ENCODE measurements around the gene HGF. TPM values are rescaled to one million over a fixed set of nuclear protein-coding genes. Genes with fewer than 3 reads are reported as not detected.

HGF gene
- polyA plus RNA-seq, 1 of the 3 experiments (the other 2 are of a cell fraction) = 1.5 TPM

- TF ChIP-seq, protein P1, sequence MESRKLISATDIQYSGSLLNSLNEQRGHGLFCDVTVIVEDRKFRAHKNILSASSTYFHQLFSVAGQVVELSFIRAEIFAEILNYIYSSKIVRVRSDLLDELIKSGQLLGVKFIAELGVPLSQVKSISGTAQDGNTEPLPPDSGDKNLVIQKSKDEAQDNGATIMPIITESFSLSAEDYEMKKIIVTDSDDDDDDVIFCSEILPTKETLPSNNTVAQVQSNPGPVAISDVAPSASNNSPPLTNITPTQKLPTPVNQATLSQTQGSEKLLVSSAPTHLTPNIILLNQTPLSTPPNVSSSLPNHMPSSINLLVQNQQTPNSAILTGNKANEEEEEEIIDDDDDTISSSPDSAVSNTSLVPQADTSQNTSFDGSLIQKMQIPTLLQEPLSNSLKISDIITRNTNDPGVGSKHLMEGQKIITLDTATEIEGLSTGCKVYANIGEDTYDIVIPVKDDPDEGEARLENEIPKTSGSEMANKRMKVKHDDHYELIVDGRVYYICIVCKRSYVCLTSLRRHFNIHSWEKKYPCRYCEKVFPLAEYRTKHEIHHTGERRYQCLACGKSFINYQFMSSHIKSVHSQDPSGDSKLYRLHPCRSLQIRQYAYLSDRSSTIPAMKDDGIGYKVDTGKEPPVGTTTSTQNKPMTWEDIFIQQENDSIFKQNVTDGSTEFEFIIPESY (IDR thresholded peaks at IDR 0.05; ENCODE audit: borderline replicate concordance, low read depth) = no peak
- TF ChIP-seq RCOR1 (IDR thresholded peaks at IDR 0.05; ENCODE audit: low read length) (peak; percentile 94), SMC3 (IDR thresholded peaks at IDR 0.05; ENCODE audit: low read depth, low read length) (no peak), CTCF (IDR thresholded peaks at IDR 0.05) (no peak), MAX (IDR thresholded peaks at IDR 0.05; ENCODE audit: low read depth) (no peak), TEAD4 (IDR thresholded peaks at IDR 0.05; ENCODE audit: borderline replicate concordance, insufficient read depth) (peak; percentile 51; the same call in 1 of the 2 replicates), GABPA (IDR thresholded peaks at IDR 0.05; ENCODE audit: low read depth) (no peak), NFIC (IDR thresholded peaks at IDR 0.05; ENCODE audit: borderline replicate concordance) (no peak), JUND (IDR thresholded peaks at IDR 0.05) (no peak), ELF1 (IDR thresholded peaks at IDR 0.05) (no peak), RFX5 (IDR thresholded peaks at IDR 0.05; ENCODE audit: low read length) (no peak), MXI1 (IDR thresholded peaks at IDR 0.05; ENCODE audit: low read depth, low read length) (0 out of 2 replicates have a peak, but pooled peaks have one; percentile 32), POLR2AphosphoS5 (IDR thresholded peaks at IDR 0.05; ENCODE audit: low read depth, low read length) (0 out of 2 replicates have a peak, but pooled peaks have one; percentile 36), GATA2 (CRISPR knock-in tag; IDR thresholded peaks at IDR 0.05) (peak; percentile 96)
- TF ChIP-seq, protein P2, sequence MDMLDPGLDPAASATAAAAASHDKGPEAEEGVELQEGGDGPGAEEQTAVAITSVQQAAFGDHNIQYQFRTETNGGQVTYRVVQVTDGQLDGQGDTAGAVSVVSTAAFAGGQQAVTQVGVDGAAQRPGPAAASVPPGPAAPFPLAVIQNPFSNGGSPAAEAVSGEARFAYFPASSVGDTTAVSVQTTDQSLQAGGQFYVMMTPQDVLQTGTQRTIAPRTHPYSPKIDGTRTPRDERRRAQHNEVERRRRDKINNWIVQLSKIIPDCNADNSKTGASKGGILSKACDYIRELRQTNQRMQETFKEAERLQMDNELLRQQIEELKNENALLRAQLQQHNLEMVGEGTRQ (IDR thresholded peaks at IDR 0.05; ENCODE audit: borderline replicate concordance, low read depth, low read length) = no peak
- TF ChIP-seq, protein P3, sequence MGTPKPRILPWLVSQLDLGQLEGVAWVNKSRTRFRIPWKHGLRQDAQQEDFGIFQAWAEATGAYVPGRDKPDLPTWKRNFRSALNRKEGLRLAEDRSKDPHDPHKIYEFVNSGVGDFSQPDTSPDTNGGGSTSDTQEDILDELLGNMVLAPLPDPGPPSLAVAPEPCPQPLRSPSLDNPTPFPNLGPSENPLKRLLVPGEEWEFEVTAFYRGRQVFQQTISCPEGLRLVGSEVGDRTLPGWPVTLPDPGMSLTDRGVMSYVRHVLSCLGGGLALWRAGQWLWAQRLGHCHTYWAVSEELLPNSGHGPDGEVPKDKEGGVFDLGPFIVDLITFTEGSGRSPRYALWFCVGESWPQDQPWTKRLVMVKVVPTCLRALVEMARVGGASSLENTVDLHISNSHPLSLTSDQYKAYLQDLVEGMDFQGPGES (IDR thresholded peaks at IDR 0.05; ENCODE audit: low read depth, low read length) = no peak
Measured at GRCh38 chr7:81740403-81740802, 29.4 kb downstream of the HGF start (continued).

GRCh38 chr7:81736091-81736490, 33.8 kb downstream of the HGF start:
- no peak for DNase-seq
- TF ChIP-seq TCF12 (IDR thresholded peaks at IDR 0.05) (no peak), RAD21 (IDR thresholded peaks at IDR 0.05; ENCODE audit: low read length) (no peak), JUND (IDR thresholded peaks at IDR 0.05) (no peak), SMC3 (IDR thresholded peaks at IDR 0.05; ENCODE audit: low read depth, low read length) (no peak), FOXJ3 (CRISPR knock-in tag; IDR thresholded peaks at IDR 0.05) (no peak), REST (IDR thresholded peaks at IDR 0.05; ENCODE audit: low read depth, low read length) (no peak)
- TF ChIP-seq, protein P2 (IDR thresholded peaks at IDR 0.05; ENCODE audit: borderline replicate concordance, low read depth, low read length) = no peak

More at GRCh38 chr7:81736091-81736490, 33.8 kb downstream of the HGF start:
- H3K4me2 ChIP-seq = no peak overlapping the region
- ChIA-PET POLR2A (no interaction called here), CTCF (no interaction called here)
- H3K79me2 ChIP-seq (ENCODE audit: insufficient read depth) = no peaks in the 10 kb centered on the region
- 91% methylated on average over 7 of the region's 7 CpGs for WGBS (ENCODE audit: low lambda C conversion rate)
- H3K36me3 ChIP-seq (replicated peaks in 1 of 2; ENCODE audit: control insufficient read depth in 1 of 2, insufficient read depth in 2 of 2, low read length in 1 of 2) = no peaks in the 10 kb centered on the region
- H3K27ac ChIP-seq (ENCODE audit: low read depth in 2 of 2, low read length in 1 of 2) = no peak overlapping the region
- H3K9me3 ChIP-seq = no peaks in the 10 kb centered on the region
- no peaks in the 10 kb centered on the region for H3F3A ChIP-seq (replicated peaks; ENCODE audit: insufficient read depth)
- H3K27me3 ChIP-seq (ENCODE audit: insufficient read depth) = no peaks in the 10 kb centered on the region
- peaks cover 0 to 6% of the 10 kb centered on the region in 2 experiments; a peak in 1 of 4 replicates for H3K4me1 ChIP-seq (ENCODE audit: control insufficient read depth in 1 of 2, insufficient read depth in 2 of 2, low read depth in 1 of 2, low read length in 1 of 2)
- H3K9me2 ChIP-seq = no peaks in the 10 kb centered on the region
- no peak overlapping the region for H3K9ac ChIP-seq
- H2AFZ ChIP-seq (ENCODE audit: low read depth) = no peak overlapping the region
- H3K4me3 ChIP-seq (ENCODE audit: low read depth in 2 of 2, low read length in 1 of 2) = no peak overlapping the region
- H4K20me1 ChIP-seq (ENCODE audit: insufficient read depth) = no peaks in the 10 kb centered on the region

All from SK-N-SH (cell line).